H1 (cell line): ENCODE results near the gene MGRN1. TPM values are rescaled to one million over a fixed set of nuclear protein-coding genes. Genes with fewer than 3 reads are reported as not detected.

Experiments used
- CTCF ChIA-PET: fragments of 300-600 bp; sonication (Branson Sonifier 250); formaldehyde crosslinking; loops from one replicate; lab custom pipeline; 2021; ENCODE audit not compliant: partially characterized antibody; lab: Charles Lee
- POLR2A ChIA-PET: fragments of 300-600 bp; sonication (Branson Sonifier 250); formaldehyde crosslinking; loops from one replicate; lab custom pipeline; 2021; ENCODE audit warnings: inconsistent platforms; ENCODE audit not compliant: partially characterized antibody; lab: Charles Lee
- DNase-seq, 2 experiments: peaks; one replicate each; pipeline versions ENCODE4 v3.0.0 to v3.0.0-alpha.2; 2010 to 2022; ENCODE audit warnings: low spot score in 2 of 2, low read depth in 1 of 2, mixed read lengths in 1 of 2
- FAIRE-seq: peaks from 2 replicates; lab custom pipeline; 2011; peaks lifted over from hg19 to GRCh38; lab: Jason Lieb, UNC
- H2AFZ ChIP-seq: 2 replicates; pipeline ENCODE4 v1.8.1; 2012; ENCODE audit warnings: low read length, inconsistent platforms
- H2AK5ac ChIP-seq: 2 replicates; pipeline ENCODE4 v1.6.1; 2013; ENCODE audit warnings: low read depth, low read length
- H2BK120ac ChIP-seq: replicated peaks from 2 replicates; pipeline ENCODE3; 2013; ENCODE audit warnings: low read depth, low read length, inconsistent platforms
- H2BK12ac ChIP-seq: 2 replicates; pipeline ENCODE4 v1.6.1; 2013; ENCODE audit warnings: low read depth, low read length
- H2BK15ac ChIP-seq: 2 replicates; pipeline ENCODE4 v1.6.1; 2013; ENCODE audit warnings: low read length
- H2BK20ac ChIP-seq: 2 replicates; pipeline ENCODE4 v1.6.1; 2013; ENCODE audit warnings: low read length
- H2BK5ac ChIP-seq: 2 replicates; pipeline ENCODE4 v1.6.1; 2013; ENCODE audit warnings: low read depth, low read length
- H3K14ac ChIP-seq: 2 replicates; pipeline ENCODE4 v1.6.1; 2013; ENCODE audit warnings: inconsistent platforms; ENCODE audit not compliant: insufficient read length
- H3K18ac ChIP-seq: 2 replicates; pipeline ENCODE4 v1.6.1; 2013; ENCODE audit warnings: low read length; ENCODE audit errors: extremely low read depth
- H3K23ac ChIP-seq: 2 replicates; pipeline ENCODE4 v1.6.1; 2013; ENCODE audit warnings: inconsistent platforms; ENCODE audit not compliant: insufficient read length
- H3K23me2 ChIP-seq: 2 replicates; pipeline ENCODE4 v1.6.1; 2013; ENCODE audit warnings: low read depth, low read length
- H3K27ac ChIP-seq: 2 replicates; pipeline ENCODE4 v1.6.1; 2011; ENCODE audit warnings: low read depth, low read length, inconsistent platforms
- H3K27me3 ChIP-seq, 4 experiments: replicated peaks in 1 of 4; 1 replicate in 1 of 4; 2 replicates in 3 of 4; pipeline versions ENCODE4 v1.6.1 to v1.8.1; 2011 to 2013; ENCODE audit warnings: low read length in 3 of 4, mild to moderate bottlenecking in 3 of 4, inconsistent platforms in 2 of 4, mixed read lengths in 2 of 4, moderate library complexity in 1 of 4; ENCODE audit not compliant: control insufficient read depth in 3 of 4, insufficient read depth in 3 of 4; ENCODE audit errors: extremely low read depth in 1 of 4
- H3K36me3 ChIP-seq, 4 experiments: 2 replicates each; pipeline versions ENCODE4 v1.6.1 to v1.8.1; 2011 to 2013; ENCODE audit warnings: mild to moderate bottlenecking in 4 of 4, low read length in 3 of 4, moderate library complexity in 2 of 4, control low read depth in 1 of 4, inconsistent platforms in 1 of 4; ENCODE audit not compliant: insufficient read depth in 4 of 4, control insufficient read depth in 2 of 4
- H3K4ac ChIP-seq: replicated peaks from 2 replicates; pipeline ENCODE3; 2013; ENCODE audit warnings: low read length, low read depth, mixed read lengths, inconsistent platforms; ENCODE audit not compliant: insufficient read length
- H3K4me1 ChIP-seq, 4 experiments: replicated peaks in 1 of 4; 1 replicate in 1 of 4; 2 replicates in 3 of 4; pipeline versions ENCODE4 v1.6.1 to v1.8.1; 2011 to 2013; ENCODE audit warnings: low read length in 3 of 4, inconsistent platforms in 2 of 4, mixed read lengths in 1 of 4; ENCODE audit not compliant: insufficient read depth in 4 of 4, control insufficient read depth in 3 of 4
- H3K4me2 ChIP-seq, 2 experiments: 2 replicates each; pipeline versions ENCODE4 v1.6.1 to v1.8.1; 2011 to 2013; ENCODE audit warnings: low read depth in 2 of 2, low read length in 2 of 2, control low read depth in 1 of 2, inconsistent platforms in 1 of 2, mild to moderate bottlenecking in 1 of 2; ENCODE audit not compliant: insufficient read depth in 1 of 2
- H3K4me3 ChIP-seq, 4 experiments: fragments of 200-600, 300-600 bp in 1 of 4; sonication (generic), shearing (Covaris generic), sonication (Bioruptor Twin) in 1 of 4; 2 replicates each; pipeline versions ENCODE4 v1.5.1 to v1.8.1; 2011 to 2016; ENCODE audit warnings: low read length in 4 of 4, low read depth in 3 of 4, control low read depth in 2 of 4, inconsistent platforms in 2 of 4, mild to moderate bottlenecking in 2 of 4, mixed read lengths in 1 of 4, moderate library complexity in 1 of 4; ENCODE audit not compliant: insufficient read depth in 2 of 4; ENCODE audit errors: extremely low read depth in 1 of 4
- H3K56ac ChIP-seq: replicated peaks from 2 replicates; pipeline ENCODE3; 2013; ENCODE audit warnings: low read depth, mild to moderate bottlenecking, mixed read lengths, low read length, inconsistent platforms; ENCODE audit not compliant: insufficient read length
- H3K79me1 ChIP-seq: 2 replicates; pipeline ENCODE4 v1.6.1; 2013; ENCODE audit warnings: low read depth, low read length, control low read depth
- H3K79me2 ChIP-seq, 2 experiments: 2 replicates each; pipeline versions ENCODE4 v1.6.1 to v1.8.1; 2012 to 2013; ENCODE audit warnings: low read length in 2 of 2, mild to moderate bottlenecking in 2 of 2, inconsistent platforms in 1 of 2; ENCODE audit not compliant: insufficient read depth in 2 of 2, control insufficient read depth in 1 of 2
- H3K9ac ChIP-seq, 4 experiments: replicated peaks in 1 of 4; 1 replicate in 1 of 4; 2 replicates in 3 of 4; pipeline versions ENCODE4 v1.6.1 to v1.8.1; 2011 to 2013; ENCODE audit warnings: low read depth in 3 of 4, low read length in 3 of 4, control low read depth in 2 of 4, mild to moderate bottlenecking in 2 of 4, moderate library complexity in 2 of 4, inconsistent platforms in 1 of 4; ENCODE audit errors: extremely low read depth in 1 of 4
- H3K9me3 ChIP-seq, 2 experiments: 2 replicates each; pipeline versions ENCODE4 v1.6.1 to v1.8.1; 2012 to 2013; ENCODE audit warnings: mild to moderate bottlenecking in 2 of 2, moderate library complexity in 2 of 2, control low read depth in 1 of 2, inconsistent platforms in 1 of 2, low read depth in 1 of 2, low read length in 1 of 2, mixed read lengths in 1 of 2; ENCODE audit not compliant: insufficient read depth in 2 of 2
- H4K20me1 ChIP-seq, 2 experiments: replicated peaks in 1 of 2; 2 replicates each; pipeline versions ENCODE3 to v1.8.1; 2011 to 2013; ENCODE audit warnings: inconsistent platforms in 2 of 2, low read length in 2 of 2, mild to moderate bottlenecking in 1 of 2; ENCODE audit not compliant: insufficient read depth in 2 of 2, control insufficient read depth in 1 of 2
- H4K5ac ChIP-seq: 2 replicates; pipeline ENCODE4 v1.6.1; 2013; ENCODE audit warnings: low read length, low read depth, mixed read lengths, inconsistent platforms; ENCODE audit not compliant: insufficient read length
- H4K8ac ChIP-seq: 2 replicates; pipeline ENCODE4 v1.8.0; 2013; ENCODE audit warnings: mild to moderate bottlenecking, moderate library complexity, low read length, inconsistent platforms; ENCODE audit not compliant: insufficient read depth; ENCODE audit errors: extremely low read depth
- H4K91ac ChIP-seq: replicated peaks from 2 replicates; pipeline ENCODE3; 2013; ENCODE audit warnings: low read length, mixed read lengths, inconsistent platforms; ENCODE audit not compliant: insufficient read length
- ASH2L ChIP-seq: fragments of 200-600, 300-600 bp; sonication (generic); IDR thresholded peaks from one replicate; pipeline ENCODE4 v1.7.1; 2017; ENCODE audit warnings: low read length
- CBX5 ChIP-seq: fragments of 300-800, 300-1000 bp; sonication (generic); IDR thresholded peaks from 2 replicates; pipeline ENCODE4 v1.7.1; 2016; ENCODE audit warnings: antibody characterized with exemption, low read length, low read depth
- HDAC6 ChIP-seq: IDR thresholded peaks from one replicate; pipeline ENCODE4 v1.7.1; 2012; ENCODE audit warnings: low read depth, mild to moderate bottlenecking, inconsistent platforms, low read length, moderate library complexity
- JUND ChIP-seq: IDR thresholded peaks from 2 replicates; pipeline ENCODE4 v1.6.1; 2011; ENCODE audit warnings: mild to moderate bottlenecking, improper control_type of control experiment, low read length
- KDM5A ChIP-seq: fragments of 200-600 bp; IDR thresholded peaks from 2 replicates; pipeline ENCODE4 v1.7.1; 2012; ENCODE audit warnings: mild to moderate bottlenecking, low read length, inconsistent platforms, mixed read lengths
- POU5F1 ChIP-seq: IDR thresholded peaks from 2 replicates; pipeline ENCODE4 v1.6.1; 2011; ENCODE audit warnings: low read depth, mild to moderate bottlenecking, low read length, moderate library complexity
- RNF2 ChIP-seq: fragments of 200-900, 300-1000 bp; sonication (generic); IDR thresholded peaks from 2 replicates; pipeline ENCODE4 v1.7.1; 2016; ENCODE audit warnings: borderline replicate concordance, low read depth, mild to moderate bottlenecking, antibody characterized with exemption, low read length; ENCODE audit not compliant: poor library complexity, severe bottlenecking; ENCODE audit errors: missing control alignments
- SP1 ChIP-seq: IDR thresholded peaks from 2 replicates; pipeline ENCODE4 v1.6.1; 2011; ENCODE audit warnings: low read depth, low read length
- YY1 ChIP-seq: IDR thresholded peaks from 2 replicates; pipeline ENCODE4 v1.6.1; 2011; ENCODE audit warnings: low read depth, mild to moderate bottlenecking, low read length
- WGBS, 2 experiments: shearing (Covaris generic) in 1 of 2; methylation state at CpG; one replicate each; pipeline versions ENCODE4 v1.1.6 to v1.1.7; 2013 to 2015; ENCODE audit warnings: low lambda C conversion rate in 2 of 2, mixed read lengths in 2 of 2, inconsistent platforms in 1 of 2, low coverage in 1 of 2, missing lambda C conversion rate in 1 of 2; ENCODE audit not compliant: insufficient replicate concordance in 2 of 2, insufficient coverage in 1 of 2, insufficient read length in 1 of 2; ENCODE audit errors: extremely low coverage in 1 of 2, missing lambda C conversion rate in 1 of 2; 5-methylcytosine and 5-hydroxymethylcytosine counted together
- polyA plus RNA-seq, 7 experiments: library from polyadenylated mRNA; depleted of rRNA in 3 of 7; stranded (reverse) in 5 of 7; unstranded in 2 of 7; fragments of >200 nt in 5 of 7; fragments of 200-250 nt in 2 of 7; gene quantifications; 1 replicate in 5 of 7; 2 replicates in 1 of 7; 4 replicates in 1 of 7; pipeline versions ENCODE4 v1.2.1 to v1.2.3, GENCODE V29; 2011 to 2013; ENCODE audit warnings: missing spikeins in 2 of 7, mixed read lengths in 2 of 7
- total RNA-seq: library from RNA; stranded (reverse); fragmentation: NEBNext Ultra II Directional; extraction: Animal tissue kit (Norgen Biotek cat#: 25700); gene quantifications from 2 replicates; pipeline ENCODE4 v1.2.1, GENCODE V29; 2021

Gene MGRN1
- total and polyA plus RNA-seq, 2 of the 8 experiments (the other 6 are each of a cell fraction or from before 2014, with no cell fraction given) = 15.0 to 82.3 TPM

DNA sequence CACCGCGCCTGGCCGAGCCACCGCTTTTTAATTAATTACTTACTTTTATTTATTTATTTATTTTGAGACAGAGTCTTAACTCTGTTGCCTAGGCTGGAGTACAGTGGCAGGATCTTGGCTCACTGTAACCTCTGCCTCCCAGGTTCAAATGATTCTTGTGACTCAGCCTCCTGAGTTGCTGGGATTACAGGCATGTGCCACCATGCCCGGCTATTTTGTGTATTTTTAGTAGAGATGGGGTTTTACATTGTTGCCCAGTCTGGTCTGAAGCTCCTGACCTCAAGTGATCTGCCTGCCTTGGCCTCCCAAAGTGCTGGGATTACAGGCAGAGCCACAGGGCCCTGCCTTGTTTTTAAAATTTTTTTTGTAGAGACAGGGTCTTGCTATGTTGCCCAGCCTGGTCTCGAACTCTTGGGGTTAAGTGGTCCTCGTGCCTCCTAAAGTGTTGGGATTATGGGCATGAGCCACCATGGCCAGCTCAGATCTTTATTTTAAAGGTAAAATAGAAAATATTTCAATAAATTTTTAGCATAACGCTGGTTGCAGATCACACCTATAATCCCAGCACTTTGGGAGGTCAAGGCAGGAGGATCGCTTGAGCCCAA, 50.4 kb downstream of the MGRN1 start:
- Histone ChIP-seq H3K4me1 (peaks cover 0 to 3% (median under 1%) of the 10 kb centered on the region in 4 experiments; a peak in 3 of 7 replicates), H3K56ac (no peak overlapping the region), H3K23ac (no peak overlapping the region), H3K18ac (no peak overlapping the region), H3K27ac (no peak overlapping the region), H2BK20ac (no peak overlapping the region), H3K23me2 (no peaks in the 10 kb centered on the region), H4K5ac (no peak overlapping the region), H3K9me3 (no peaks in the 10 kb centered on the region), H3K79me1 (peaks cover 4% of the 10 kb centered on the region; the same call in 1 of the 2 replicates), H3K14ac (no peak overlapping the region), H4K8ac (no peak overlapping the region), H3K9ac (no peak overlapping the region), H2BK15ac (no peak overlapping the region), H2BK5ac (no peak overlapping the region), H2AFZ (no peak overlapping the region), H4K91ac (no peak overlapping the region), H3K27me3 (no peaks in the 10 kb centered on the region), H4K20me1 (peaks cover 3 to 8% of the 10 kb centered on the region in 2 experiments), H3K4me2 (no peak overlapping the region), H3K79me2 (no peaks in the 10 kb centered on the region), H3K4me3 (no peak overlapping the region), H3K4ac (no peak overlapping the region), H2AK5ac (no peak overlapping the region), H3K36me3 (peaks cover 0 to 10% (median 3%) of the 10 kb centered on the region in 4 experiments; a peak in 3 of 8 replicates), H2BK12ac (no peak overlapping the region), H2BK120ac (no peak overlapping the region)
- ChIA-PET POLR2A (no interaction called here), CTCF (interaction anchor here (1.1 to 1.2 kb wide), 3 partner anchors 24 to 156 kb away, joined by 3 to 4 read pairs (median 3); partner anchors contain the start of gene MGRN1)
- WGBS, 2 experiments = 95% methylated on average over 9 of the region's 9 CpGs; no CpG with 5 or more reads in 1 of the 2 experiments
- no peak for FAIRE-seq
- DNase-seq = no peak
- no peak for TF ChIP-seq JUND
- TF ChIP-seq YY1 = no peak
- TF ChIP-seq ASH2L = no peak
- TF ChIP-seq RNF2 = no peak
- no peak for TF ChIP-seq HDAC6
- no peak for TF ChIP-seq POU5F1
- no peak for TF ChIP-seq KDM5A
- TF ChIP-seq SP1 = no peak
- TF ChIP-seq CBX5 = no peak
